Measurements from ENCODE around the gene EIF1. TPM values are rescaled to one million over a fixed set of nuclear protein-coding genes. Genes with fewer than 3 reads are reported as not detected.

EIF1 gene
- total RNA-seq, 4 donors from 2014 or later, result 238 to 471 (median 430) TPM

DNA sequence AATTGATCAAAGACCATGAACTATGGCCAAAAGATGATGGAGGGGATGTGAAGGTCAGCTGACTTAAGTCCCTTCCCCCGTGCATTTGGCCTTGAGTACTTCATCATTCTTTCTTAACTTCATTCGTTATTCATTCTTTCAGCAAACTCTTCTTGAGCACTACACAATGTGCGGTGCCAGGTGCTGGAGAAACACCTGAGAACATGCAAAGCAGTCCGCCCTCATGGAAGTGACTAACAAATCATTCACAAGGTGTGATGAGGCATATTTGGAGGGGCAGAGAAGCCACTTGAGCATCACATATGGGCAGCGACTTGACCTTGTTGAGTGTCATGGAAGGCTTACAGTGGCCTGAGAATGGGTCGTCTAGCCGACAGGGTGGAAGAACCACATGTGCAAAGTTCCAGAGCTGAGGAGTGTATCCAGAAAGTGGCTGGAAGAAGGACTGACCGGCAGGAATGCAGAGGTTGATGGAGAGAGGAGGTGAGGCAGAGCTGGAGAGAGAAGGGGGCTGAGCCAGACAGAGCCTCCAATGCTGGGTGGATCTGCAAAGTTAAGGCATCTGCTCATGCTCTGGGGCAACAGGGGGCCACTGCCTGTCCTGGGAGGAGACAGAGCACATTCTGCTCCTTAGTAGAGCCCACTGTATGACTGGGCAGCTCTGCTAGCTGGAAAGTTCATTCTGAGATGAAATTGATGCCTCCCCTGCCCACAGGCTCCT lies 25.1 kb upstream of the EIF1 start:
- Histone ChIP-seq H3K9me3 (no peaks in the 10 kb centered on the region), H3K27me3 (no peaks in the 10 kb centered on the region), H3K4me1 (peaks cover 81% of the 10 kb centered on the region), H3K36me3 (no peaks in the 10 kb centered on the region), H3K4me3 (no peak overlapping the region), H3K27ac (peak overlapping the region; percentile 99)
- 47% methylated on average over 8 of the region's 8 CpGs for WGBS
- TF ChIP-seq POLR2AphosphoS5 (IDR thresholded peaks at IDR 0.05), result no peak
- TF ChIP-seq POLR2A (IDR thresholded peaks at IDR 0.05), result no peak
- no peak for TF ChIP-seq EP300 (IDR thresholded peaks at IDR 0.05)
- TF ChIP-seq, protein P1, sequence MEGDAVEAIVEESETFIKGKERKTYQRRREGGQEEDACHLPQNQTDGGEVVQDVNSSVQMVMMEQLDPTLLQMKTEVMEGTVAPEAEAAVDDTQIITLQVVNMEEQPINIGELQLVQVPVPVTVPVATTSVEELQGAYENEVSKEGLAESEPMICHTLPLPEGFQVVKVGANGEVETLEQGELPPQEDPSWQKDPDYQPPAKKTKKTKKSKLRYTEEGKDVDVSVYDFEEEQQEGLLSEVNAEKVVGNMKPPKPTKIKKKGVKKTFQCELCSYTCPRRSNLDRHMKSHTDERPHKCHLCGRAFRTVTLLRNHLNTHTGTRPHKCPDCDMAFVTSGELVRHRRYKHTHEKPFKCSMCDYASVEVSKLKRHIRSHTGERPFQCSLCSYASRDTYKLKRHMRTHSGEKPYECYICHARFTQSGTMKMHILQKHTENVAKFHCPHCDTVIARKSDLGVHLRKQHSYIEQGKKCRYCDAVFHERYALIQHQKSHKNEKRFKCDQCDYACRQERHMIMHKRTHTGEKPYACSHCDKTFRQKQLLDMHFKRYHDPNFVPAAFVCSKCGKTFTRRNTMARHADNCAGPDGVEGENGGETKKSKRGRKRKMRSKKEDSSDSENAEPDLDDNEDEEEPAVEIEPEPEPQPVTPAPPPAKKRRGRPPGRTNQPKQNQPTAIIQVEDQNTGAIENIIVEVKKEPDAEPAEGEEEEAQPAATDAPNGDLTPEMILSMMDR (IDR thresholded peaks at IDR 0.05), result no peak
- no peak for DNase-seq (ENCODE audit: low spot score in 2 of 2)

DNA sequence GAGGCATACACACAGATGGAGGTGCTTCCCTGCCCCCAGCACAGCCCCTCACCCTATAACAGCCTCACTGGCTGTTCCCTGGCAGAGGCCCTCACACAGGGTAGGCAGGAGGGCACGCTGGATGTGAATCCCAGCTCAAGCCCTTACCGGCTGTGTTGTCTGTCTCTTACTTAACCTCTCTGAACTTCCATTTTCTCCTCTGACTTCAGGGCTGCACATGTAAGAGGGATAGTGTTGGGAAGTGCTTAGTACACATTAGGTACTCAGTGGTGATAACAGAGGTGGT lies 24.6 kb upstream of the EIF1 start:
- Histone ChIP-seq H3K36me3 (no peaks in the 10 kb centered on the region), H3K27ac (peak overlapping the region; percentile 99), H3K27me3 (no peaks in the 10 kb centered on the region), H3K4me3 (no peak overlapping the region), H3K4me1 (peaks cover 76% of the 10 kb centered on the region), H3K9me3 (no peaks in the 10 kb centered on the region)
- DNase-seq (ENCODE audit: low spot score in 2 of 2), result no peak
- 80% methylated on average over 2 of the region's 2 CpGs for WGBS
- TF ChIP-seq POLR2A (IDR thresholded peaks at IDR 0.05) (no peak), POLR2AphosphoS5 (IDR thresholded peaks at IDR 0.05) (no peak), EP300 (IDR thresholded peaks at IDR 0.05) (no peak)
- TF ChIP-seq, protein P1 (IDR thresholded peaks at IDR 0.05), result no peak

DNA sequence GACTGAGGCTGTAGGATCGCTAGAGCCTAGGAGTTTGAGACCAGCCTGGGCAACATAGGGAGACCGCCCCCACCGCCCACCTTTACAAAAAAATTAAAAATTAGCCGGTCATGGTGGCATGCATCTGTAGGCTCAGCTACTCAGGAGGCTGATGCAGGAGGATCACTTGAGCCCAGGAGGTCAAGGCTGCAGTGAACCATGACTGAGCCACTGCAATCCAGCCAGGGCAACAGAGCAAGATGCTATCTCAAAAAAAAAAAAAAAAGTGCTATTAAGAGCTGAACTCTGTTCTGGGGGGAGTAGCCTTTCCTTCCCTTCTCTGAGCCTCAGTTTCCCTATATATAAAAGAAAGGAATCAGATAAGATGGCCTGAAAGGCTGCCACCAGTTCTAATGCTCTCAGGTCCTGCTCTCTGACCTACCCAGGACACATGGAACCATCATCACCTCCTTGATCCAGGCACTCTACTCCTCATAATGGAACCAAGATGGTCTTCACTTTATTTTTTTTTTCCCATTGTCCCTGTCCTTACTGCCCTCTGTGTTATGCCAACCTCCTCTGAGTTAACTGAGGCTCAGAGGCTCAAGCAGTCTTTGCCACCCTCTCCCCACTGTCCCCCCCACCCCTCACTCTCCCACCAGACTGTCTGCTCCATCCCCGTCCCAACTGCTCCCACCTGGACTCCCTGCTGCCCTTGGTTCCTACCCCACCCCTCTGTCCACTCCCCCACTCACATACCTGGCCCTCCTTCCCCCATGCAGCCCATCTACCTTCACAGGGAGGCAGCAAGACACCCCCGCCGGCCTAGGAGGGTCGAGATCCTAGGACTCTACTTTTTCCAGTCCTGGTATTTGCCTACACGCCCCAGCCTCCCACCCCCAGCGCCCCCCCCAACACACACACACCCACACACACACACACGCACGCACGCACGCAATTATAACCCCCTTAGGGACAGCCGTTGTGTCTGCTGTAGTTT lies 23.8 kb upstream of the EIF1 start:
- peak overlapping the region; percentile 99 for H3K27ac ChIP-seq
- peak overlapping the region; percentile 48 for H3K4me3 ChIP-seq
- no peaks in the 10 kb centered on the region for H3K9me3 ChIP-seq
- 41% methylated on average over 15 of the region's 15 CpGs for WGBS
- TF ChIP-seq POLR2AphosphoS5 (IDR thresholded peaks at IDR 0.05), result no peak
- TF ChIP-seq, protein P1 (IDR thresholded peaks at IDR 0.05), result no peak
- no peak for TF ChIP-seq POLR2A (IDR thresholded peaks at IDR 0.05)
- TF ChIP-seq EP300 (IDR thresholded peaks at IDR 0.05), result no peak
- peaks cover 68% of the 10 kb centered on the region for H3K4me1 ChIP-seq
- no peak for DNase-seq (ENCODE audit: low spot score in 2 of 2)
- H3K27me3 ChIP-seq, result no peaks in the 10 kb centered on the region
- H3K36me3 ChIP-seq, result no peaks in the 10 kb centered on the region

DNA sequence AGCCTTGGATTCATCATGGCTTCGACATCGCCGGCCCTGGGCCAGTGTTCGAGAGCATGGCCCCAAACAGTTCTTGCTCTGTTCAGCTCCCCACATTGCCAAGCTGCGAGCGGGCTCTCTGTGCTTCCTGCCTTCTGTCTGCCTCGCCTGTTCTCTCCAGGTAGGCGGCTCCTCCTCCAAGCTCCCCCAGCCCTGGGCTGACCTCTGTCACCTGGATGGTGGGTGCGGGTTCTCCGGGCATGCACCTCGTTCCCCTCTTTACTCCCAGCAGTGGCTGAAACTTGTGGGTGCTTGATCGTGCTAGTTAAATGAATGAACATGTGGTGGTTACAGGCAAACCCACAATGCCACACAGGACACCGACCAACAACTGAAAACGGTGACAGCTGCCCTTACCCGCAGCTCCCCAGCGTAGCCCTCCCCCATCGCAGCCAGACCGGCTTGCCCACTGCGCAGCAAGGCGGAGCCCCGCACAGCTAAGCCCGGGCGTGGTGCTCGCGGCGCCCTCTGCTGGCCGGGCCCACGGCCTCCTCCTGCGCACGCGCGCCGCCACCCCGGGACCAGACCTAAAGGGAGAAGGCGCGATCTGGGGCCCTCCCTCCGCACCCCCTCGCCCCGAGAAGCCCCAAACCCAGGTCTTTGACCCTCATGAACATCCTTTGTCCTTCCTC lies 23.0 kb upstream of the EIF1 start:
- WGBS, result under 1% methylated on average over 25 of the region's 39 CpGs
- no peaks in the 10 kb centered on the region for H3K27me3 ChIP-seq
- no peaks in the 10 kb centered on the region for H3K9me3 ChIP-seq
- H3K36me3 ChIP-seq, result no peaks in the 10 kb centered on the region
- H3K4me3 ChIP-seq, result peak overlapping the region; percentile 48
- H3K4me1 ChIP-seq, result peaks cover 60% of the 10 kb centered on the region
- peak; percentile 92 to 94 for DNase-seq (ENCODE audit: low spot score in 2 of 2)
- TF ChIP-seq EP300 (IDR thresholded peaks at IDR 0.05), result no peak
- peak in 1 of 2 donors; percentile 13 for TF ChIP-seq POLR2A (IDR thresholded peaks at IDR 0.05)
- TF ChIP-seq, protein P1 (IDR thresholded peaks at IDR 0.05), result peak; percentile 86 to 98
- TF ChIP-seq POLR2AphosphoS5 (IDR thresholded peaks at IDR 0.05), result peak in 2 of 3 donors; percentile 50 to 78
- H3K27ac ChIP-seq, result peak overlapping the region; percentile 99
